OCI-LY3 (cell line): ENCODE data around the gene TCEAL8.

Experiments used
- EZH2phosphoT487 ChIP-seq: fragments of 200-600 bp; shearing (Covaris generic); IDR thresholded peaks from 2 replicates; pipeline ENCODE4 v1.6.1; 2018; ENCODE audit warnings: antibody characterized with exemption, mixed run types, low read depth
- TF ChIP-seq, protein P1 (sequence below): fragments of 200-600, 300-600 bp; sonication (generic); IDR thresholded peaks from 2 replicates; pipeline ENCODE4 v1.5.1; 2014; ENCODE audit warnings: antibody characterized with exemption, low read length, low read depth

- TF ChIP-seq, protein P1, sequence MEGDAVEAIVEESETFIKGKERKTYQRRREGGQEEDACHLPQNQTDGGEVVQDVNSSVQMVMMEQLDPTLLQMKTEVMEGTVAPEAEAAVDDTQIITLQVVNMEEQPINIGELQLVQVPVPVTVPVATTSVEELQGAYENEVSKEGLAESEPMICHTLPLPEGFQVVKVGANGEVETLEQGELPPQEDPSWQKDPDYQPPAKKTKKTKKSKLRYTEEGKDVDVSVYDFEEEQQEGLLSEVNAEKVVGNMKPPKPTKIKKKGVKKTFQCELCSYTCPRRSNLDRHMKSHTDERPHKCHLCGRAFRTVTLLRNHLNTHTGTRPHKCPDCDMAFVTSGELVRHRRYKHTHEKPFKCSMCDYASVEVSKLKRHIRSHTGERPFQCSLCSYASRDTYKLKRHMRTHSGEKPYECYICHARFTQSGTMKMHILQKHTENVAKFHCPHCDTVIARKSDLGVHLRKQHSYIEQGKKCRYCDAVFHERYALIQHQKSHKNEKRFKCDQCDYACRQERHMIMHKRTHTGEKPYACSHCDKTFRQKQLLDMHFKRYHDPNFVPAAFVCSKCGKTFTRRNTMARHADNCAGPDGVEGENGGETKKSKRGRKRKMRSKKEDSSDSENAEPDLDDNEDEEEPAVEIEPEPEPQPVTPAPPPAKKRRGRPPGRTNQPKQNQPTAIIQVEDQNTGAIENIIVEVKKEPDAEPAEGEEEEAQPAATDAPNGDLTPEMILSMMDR, result peak; percentile 50
- TF ChIP-seq EZH2phosphoT487, result no peak
Measured at GRCh38 chrX:103211012-103211715, 43.8 kb downstream of the TCEAL8 start.
